GM21619 (cell line): ENCODE data around the gene GTF3C4.

ENCODE experiments used
- ATAC-seq: cut with Tn5 transposase; IDR thresholded peaks from one replicate; pipeline ENCODE4 v1.9.1; 2021; ENCODE audit not compliant: unreplicated experiment

Gene GTF3C4

DNA sequence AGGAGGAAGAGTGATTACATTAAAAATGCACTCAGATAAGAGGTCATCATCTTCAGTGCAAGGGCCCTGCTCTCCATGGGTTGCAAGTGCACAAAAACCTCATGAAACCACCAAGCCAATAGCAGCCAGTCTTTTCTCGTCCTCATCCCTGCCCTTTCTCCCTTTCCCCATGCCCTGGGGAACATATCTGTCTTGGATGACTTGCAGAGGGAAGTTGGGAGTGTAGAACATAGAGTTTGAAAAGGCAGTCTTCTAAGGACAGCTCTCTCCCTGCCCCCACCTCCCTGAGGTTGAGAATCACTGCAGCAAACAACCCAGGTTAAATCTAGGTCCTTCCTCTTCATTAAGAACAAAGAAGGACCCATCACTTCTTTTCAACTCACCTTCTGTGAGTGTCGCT is 22.5 kb upstream of the GTF3C4 start:
- no peak for ATAC-seq

DNA sequence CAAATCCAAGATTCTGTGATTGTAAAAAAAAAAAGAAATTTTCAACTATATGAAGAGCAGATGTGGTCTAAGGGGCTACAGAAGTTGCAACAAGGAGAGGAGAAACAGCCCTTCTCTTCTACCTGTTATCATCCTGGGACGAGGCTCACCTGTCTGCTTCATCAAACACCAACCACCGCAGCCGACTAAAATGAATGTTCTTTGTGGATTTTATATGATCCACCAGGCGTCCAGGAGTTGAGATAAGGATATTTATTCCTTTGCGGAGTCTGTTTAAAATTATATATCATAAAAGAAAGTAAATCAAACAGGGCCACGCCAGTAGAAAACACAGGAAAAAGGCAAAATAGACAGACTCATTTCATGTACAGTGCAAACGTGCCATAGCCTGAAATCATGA is 22.0 kb upstream of the GTF3C4 start:
- no peak for ATAC-seq

DNA sequence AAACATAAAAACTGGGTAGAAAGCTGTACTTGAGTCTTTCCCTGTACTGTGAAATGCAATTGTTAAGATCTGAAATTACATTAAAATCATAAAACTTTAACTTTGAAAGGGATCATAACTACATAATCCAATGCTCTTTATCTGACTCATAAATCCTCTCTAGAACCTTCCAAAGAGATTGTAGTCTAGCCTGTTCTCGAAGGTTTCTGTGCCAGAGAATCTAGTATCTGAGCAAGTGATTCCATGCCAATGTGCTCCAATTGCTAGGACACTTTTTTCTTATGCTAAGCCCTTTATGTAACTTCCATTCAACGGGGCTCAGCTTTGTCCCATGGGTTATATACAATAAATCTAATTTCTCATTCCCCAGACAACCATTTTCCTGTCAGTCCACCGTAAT is 21.6 kb upstream of the GTF3C4 start:
- ATAC-seq, result no peak

DNA sequence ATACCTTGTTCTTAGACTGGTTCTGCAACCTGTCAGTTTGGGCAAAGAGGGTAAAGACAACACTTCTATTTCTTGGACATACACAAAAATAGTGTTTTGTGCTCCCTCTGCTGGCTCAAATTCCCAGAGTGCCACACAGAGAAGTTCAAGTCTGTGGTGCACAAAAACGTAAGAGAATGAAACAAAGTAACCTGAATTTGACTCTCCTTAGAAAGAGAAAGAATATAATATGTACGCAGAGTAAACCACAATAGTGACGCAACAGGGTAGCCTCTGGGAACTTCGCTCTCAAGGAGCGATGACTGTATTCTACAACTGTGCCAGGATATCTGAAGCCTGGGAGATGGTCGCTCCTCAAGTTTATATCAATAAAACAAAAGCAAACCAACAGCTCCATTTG is 19.0 kb upstream of the GTF3C4 start:
- ATAC-seq, result no peak

DNA sequence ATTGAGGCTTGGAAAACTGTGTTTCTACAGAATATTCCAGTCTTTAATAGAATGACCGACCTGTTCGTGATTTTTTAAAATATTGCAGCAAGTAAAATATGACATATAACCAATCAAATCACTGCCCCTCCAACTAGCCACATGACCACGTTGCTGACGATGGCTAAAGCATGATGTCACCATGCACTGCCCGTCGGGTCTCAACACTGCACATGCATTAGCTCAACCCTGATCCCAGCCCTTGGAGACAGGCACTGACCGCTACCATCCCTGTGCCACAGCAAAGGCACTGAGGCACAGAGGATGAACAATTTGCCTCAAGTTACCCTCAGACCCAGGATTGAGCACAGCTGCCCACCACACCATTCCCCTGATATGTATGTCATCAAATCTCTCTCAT is 14.0 kb upstream of the GTF3C4 start:
- no peak for ATAC-seq

DNA sequence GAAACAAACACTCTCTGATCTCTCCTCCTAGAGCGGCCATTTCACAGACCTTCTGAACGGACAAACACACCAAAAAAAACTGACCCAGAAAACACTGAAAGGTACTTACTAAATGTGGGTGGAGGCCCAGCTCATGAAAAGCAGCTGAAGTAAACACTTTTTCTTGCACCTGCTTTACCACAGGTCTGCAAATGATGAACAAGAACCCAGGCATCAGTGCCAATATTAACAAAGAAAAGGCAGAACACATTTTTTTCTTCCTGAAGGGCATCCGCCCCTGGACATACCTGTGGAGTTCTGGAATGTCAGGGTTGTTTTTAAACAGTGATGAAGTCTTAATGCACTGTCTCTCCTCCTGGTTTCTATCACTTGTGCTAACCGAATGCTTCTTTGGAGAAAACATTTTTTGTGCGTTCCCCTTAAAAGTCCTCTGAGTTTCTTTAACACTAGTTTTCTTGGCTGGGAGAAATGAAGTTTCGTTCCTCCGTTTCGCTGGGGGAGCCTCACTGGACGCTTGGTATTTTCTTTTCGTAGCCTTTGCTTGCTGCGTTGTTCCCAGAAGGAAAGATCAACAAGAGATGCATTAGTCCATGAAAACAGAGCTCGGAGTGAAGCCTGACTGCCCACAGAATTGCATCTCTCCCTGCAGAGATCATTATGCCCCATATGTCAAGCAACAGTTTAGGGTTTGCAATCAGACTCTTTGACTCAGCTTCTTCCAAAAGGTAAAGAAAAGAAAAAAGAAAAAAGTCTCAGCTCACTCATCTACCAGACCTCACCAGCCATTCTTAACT is 7.9 kb upstream of the GTF3C4 start:
- no peak for ATAC-seq

DNA sequence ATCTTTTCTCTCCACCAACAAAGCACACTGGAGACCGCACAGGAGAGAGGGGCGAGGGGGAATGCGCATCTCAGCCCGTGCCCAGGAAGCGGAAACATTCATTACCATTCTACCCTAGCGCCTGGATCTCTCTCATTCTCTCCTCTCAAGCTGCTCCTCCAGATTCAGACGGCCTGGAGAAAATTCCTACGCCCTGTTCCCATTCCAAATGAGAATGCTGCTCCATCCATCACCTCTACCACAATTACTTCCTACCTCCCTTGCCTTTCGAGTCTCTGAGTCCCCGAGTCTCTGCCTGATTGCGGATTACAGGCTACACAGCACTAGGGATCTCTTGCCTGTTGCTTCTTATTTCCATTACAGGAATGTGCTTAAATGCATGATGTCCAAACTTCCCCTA is 7.1 kb upstream of the GTF3C4 start:
- ATAC-seq, result no peak

DNA sequence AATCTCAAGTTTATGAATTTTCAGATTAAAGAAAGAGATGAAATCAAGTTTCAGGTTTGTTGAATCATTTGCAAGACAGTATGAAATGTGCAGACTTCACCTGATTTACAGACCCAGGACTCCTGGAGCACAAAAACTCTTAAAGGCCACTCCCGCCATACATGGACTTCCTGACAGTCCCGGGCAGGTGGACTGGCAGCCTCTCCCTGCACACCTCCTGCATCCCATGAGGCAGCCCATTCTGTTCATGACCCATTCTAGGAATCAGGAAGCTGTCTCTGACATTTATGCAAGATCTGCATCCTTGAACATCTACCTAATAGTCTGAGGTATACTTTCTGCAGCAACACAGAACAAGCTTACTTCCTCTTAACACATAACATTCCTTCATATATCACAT is 6.4 kb upstream of the GTF3C4 start:
- ATAC-seq, result no peak

DNA sequence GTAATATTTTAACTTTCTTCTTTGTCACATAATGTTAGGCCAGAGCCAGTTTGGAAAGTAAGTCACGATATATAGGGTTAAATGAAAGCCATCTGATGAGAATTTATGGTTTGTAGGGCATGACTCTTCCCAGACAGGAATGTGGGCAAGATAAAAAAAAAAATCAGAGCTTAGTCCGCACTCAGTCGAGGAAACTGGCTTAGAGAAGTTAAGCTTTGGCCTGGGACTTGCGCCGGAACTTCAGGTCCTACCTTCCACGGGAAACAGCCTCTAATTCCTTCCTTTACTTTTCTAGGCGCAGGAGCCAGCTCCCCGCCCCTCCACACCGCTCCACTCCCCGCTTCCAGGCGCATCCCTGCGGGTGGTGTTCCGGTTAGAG is 956 bp upstream of the GTF3C4 start:
- no peak for ATAC-seq

DNA sequence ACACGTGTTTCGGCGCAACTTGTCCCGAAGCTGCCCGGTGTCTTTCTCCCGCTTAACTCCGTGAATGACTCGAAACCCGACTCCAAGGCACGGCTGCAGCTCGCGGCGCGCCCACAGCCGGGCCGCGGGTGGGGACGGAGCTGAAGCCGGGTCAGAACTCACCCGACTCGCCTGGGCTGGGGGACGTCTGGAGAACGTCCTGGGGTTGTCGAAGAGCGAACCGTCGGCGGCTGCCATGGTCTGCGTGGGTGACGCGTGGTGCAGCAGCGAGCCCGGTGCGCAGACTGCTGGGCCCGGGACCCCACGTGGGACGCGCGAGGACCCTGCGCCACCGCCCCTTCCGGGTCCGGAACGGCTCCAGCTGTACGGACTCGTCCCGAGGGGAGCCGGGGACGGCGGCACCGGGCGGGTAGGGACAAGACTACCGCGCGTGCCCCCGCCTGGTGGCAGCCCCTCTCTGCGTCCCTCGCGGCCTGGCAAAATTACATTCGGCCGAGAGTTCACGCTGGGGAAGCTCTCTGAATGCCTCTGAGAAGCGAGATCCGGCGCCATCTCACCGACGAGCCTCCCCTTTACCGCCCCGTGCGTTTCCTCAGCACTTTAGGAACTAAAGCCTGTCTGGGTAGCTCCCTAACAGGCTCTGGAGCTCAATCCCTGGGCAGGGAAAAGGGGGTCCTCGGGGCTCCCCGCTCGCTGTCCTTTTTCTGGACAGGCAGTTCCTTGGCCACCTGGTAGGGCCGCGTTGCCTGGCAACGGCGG is 387 bp upstream of the GTF3C4 start, which contains the start of gene DDX31:
DDX31 (minus strand) TSS at position 286 of the 759 bp plus-strand sequence; CDS start at position 237, 49 bp downstream.
- peak; percentile 71 for ATAC-seq

DNA sequence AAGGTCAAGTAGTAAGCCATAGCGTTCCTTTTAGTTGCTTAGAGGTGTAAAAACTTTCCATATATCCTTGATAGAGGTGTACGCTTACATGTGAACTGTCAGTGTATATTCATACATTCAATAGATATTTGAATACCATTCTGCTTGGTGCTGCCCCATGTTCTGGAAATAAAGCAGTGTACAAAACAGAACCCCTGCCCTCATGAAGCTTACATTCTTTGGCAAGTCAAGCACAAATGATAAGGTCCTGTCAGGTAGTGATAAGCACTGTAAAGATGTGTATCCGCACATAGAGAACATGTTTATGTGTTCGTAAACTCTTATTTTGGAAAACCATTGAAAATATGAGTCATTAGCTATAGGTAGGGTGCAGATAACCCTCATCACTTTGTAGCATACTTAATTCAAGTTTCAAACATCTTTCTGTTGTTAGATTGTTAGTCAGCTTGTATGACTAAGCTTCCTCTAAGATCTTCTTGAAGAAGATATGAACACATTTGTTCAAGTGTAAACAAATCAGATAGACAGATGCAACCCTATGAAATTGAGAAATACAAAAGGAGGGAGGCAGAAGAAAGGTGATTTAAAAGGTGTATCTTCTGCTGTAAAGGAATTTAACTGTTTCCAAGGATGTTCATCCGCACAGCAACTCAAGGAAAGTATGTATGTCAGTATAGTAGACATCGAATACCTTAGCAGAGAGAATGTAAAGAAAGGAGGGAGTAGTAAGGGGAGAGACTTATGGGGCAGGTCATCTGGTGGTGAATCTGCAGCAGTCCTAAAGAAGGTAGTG is 1.6 kb downstream of the GTF3C4 start:
- no peak for ATAC-seq

DNA sequence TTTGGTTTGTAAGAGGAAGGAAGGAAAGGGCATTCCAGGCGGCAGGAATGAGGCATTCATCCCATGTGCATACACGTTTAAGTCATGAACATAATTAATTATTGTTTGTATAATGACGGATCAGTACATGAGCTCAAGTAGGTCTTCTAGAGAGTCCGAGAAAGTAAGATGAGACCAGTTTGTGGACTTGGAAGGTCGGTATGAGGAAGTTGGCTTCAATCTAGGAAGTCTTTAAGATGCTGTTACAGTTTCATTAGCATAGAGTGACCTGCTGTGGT is 2.1 kb downstream of the GTF3C4 start:
- no peak for ATAC-seq

DNA sequence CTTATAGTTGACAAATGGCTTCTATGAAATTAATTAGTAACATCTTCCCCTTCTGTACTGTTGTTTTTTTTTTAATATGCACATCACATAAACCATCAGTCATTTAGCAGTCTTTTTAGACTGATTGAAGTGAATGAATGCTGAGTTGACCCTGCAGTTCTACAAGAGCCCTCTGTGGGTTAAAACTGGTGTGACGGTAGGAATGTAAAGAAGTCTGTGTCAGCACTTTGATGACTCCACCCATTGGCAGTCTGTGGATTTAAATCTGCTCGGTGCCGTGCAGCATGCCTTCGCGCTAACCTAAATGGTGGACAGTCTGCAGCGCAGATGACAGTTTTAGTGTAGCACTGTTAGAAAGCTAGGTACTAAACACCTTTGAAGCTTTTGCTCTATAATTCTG is 3.1 kb downstream of the GTF3C4 start:
- ATAC-seq, result no peak

DNA sequence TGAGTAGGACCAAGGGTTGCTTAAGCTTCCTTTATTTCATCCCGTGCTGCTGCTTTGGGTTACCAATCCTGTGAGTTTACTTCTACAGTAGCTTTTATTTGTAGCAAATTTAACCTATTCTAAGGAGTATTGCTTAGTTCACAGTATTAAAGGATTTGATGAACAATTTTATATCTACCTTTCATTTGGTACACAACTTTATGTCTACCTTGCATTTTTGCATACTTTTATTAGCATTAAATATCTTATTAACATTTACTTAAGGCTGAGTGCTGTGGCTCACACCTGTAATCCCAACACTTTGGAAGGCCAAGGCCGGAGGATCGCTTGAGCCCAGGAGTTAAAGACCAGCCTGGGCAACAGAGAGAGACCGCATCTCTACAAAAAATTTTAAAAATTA is 4.2 kb downstream of the GTF3C4 start:
- ATAC-seq, result no peak

DNA sequence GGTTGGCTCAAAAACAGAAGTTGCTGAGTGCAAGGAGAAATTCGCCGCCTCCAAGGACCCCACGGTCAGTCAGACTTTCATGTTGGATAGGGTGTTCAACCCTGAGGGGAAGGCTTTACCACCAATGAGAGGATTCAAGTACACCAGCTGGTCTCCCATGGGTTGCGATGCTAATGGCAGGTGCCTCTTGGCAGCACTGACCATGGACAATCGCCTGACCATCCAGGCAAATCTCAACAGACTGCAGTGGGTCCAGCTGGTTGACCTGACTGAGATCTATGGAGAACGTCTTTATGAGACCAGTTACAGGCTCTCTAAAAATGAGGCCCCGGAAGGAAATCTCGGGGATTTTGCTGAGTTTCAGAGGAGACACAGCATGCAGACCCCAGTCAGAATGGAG is 7.7 kb downstream of the GTF3C4 start:
- no peak for ATAC-seq

DNA sequence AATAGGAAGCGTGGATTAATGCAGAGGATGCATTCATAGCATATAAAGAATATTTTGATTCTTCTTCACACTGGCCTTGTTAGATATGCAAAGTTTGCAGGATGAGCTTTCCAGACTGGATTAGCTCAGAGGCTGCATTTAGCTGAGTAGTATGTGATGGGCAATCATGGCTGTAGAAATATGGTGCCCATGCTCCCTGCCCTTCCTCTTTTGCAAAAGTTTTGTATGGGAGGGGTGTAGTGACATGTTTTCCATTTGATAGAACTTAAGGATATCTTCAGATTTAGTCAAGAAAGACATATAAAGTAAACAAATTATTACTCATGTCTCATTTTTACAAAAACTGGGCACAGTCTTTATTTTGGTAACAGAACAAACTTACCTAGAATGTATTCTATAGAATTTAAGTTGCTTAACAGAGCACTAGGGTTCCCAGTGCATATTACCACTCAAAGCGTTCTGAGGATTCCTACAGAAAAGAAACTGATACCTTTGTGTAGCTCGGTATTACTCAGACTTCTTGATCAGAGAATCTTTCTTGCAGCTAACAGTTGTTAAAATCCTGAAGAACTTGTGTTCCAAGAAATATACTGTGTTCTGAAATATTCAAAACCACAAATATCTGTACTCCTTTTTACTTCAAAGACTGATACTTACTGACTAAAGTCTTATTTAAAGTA is 9.8 kb downstream of the GTF3C4 start:
- ATAC-seq, result no peak

DNA sequence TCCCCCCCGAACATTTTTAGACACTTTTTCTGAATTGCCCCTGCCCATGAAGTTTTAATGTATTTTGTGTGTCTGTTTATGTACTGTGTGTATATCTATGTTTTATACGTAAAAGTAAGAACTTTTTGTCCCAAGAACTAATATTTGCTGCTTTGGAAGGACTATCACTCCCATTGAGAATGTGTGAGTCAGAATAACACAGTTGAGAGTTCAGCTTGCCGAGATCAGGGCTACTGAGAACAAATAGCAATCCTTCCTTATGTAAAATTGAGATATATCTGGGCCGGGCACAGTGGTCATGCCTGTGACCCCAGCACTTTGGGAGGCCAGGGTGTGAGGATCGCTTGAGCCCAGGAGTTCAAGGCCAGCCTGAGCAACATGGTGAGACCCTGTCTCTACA is 11.3 kb downstream of the GTF3C4 start:
- ATAC-seq, result no peak

DNA sequence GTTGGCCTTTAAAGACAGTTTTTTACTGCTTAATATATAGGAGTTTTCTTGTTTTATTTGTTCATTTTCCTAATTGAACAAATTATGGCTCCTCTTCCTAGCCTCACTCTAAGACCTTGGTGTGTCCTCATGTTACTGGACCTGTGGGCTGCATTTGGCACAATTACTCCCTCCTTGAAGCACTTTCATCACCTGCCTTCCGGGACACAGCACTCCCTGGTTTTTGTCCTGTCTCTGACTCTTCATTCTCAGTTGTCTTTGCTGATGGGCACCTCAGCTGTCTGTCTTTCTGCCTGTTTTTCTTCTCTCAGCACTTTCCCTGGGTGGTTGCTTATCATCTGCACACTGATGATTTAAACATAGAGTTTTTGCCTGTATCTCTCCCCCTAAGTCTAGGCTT is 13.6 kb downstream of the GTF3C4 start:
- no peak for ATAC-seq

DNA sequence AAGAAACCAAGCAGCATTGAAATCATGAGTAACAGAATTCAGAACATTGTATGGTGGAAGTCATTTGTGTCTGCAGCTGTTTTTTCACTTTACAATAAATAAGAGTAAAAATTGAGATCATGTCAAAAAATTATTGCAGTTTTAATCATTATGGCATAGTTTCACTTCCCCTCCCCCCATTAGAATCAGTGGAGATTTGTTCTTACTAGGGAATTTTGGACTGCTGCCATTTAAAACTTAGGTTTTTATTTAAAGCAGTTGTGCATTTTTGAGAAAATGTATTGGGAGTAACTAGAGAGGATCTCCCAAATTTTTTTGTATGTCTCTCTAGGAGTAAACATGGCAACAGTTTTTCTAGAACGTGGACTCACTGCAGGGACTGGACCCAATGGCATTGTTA is 20.4 kb downstream of the GTF3C4 start:
- no peak for ATAC-seq

DNA sequence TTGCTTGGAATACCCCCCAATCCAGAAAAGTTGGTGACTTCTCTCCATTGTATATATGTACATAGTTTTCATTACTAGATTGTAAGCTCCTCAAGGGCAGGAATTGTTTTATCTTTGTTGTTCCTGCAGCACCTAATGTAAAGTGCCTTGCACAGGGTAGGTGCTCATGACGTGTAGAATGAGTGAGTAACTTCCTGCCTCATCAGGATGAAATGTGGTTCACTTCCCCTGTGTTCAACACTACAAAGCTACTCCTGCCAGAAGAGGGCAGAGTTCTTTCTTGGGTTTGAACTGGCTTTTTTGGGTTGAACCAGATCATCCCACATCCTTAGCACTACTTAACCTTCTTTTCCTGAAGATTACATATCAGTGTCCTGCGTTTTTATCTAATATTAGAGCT is 23.9 kb downstream of the GTF3C4 start:
- no peak for ATAC-seq

DNA sequence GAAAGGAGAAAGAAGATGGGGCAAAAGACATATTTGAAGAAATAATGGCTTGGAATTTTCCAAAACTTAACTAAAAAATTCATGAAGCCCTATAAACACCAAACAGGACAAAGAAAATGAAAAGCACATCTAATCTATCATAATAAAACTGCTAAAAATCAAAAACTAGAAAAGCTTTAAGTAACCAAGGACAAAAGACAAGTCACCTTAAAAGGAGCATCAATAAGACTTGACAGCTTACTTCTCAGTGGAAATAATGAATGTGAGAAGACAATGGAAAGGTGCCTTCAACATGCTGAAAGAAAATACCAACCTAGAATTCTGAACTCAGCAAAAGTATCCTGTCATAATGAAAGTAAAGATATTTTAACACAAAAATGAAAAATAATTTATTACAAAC is 27.0 kb downstream of the GTF3C4 start:
- ATAC-seq, result no peak
